H1 (cell line): ENCODE data around the gene VMP1. TPM values are rescaled to one million over a fixed set of nuclear protein-coding genes. Genes with fewer than 3 reads are reported as not detected.

Source experiments
- ASH2L ChIP-seq: fragments of 200-600, 300-600 bp; sonication (generic); IDR thresholded peaks from one replicate; pipeline ENCODE4 v1.7.1; 2017; ENCODE audit warnings: low read length
- CHD1 ChIP-seq: IDR thresholded peaks from 2 replicates; pipeline ENCODE4 v1.6.1; 2012; ENCODE audit warnings: low read depth, low read length, improper control_type of control experiment
- polyA plus RNA-seq, 7 experiments: library from polyadenylated mRNA; depleted of rRNA in 3 of 7; stranded (reverse) in 5 of 7; unstranded in 2 of 7; fragments of >200 nt in 5 of 7; fragments of 200-250 nt in 2 of 7; gene quantifications; 1 replicate in 5 of 7; 2 replicates in 1 of 7; 4 replicates in 1 of 7; pipeline versions ENCODE4 v1.2.1 to v1.2.3, GENCODE V29; 2011 to 2013; ENCODE audit warnings: missing spikeins in 2 of 7, mixed read lengths in 2 of 7
- total RNA-seq: library from RNA; stranded (reverse); fragmentation: NEBNext Ultra II Directional; extraction: Animal tissue kit (Norgen Biotek cat#: 25700); gene quantifications from 2 replicates; pipeline ENCODE4 v1.2.1, GENCODE V29; 2021
- TF ChIP-seq, protein P1 (sequence below): fragments of 300-600 bp; sonication (generic); IDR thresholded peaks from 2 replicates; pipeline ENCODE4 v1.7.1; 2012; ENCODE audit warnings: low read length, moderate library complexity, mild to moderate bottlenecking, inconsistent platforms; ENCODE audit not compliant: insufficient replicate concordance

VMP1 gene
- total and polyA plus RNA-seq, 2 of the 8 experiments (the other 6 are each of a cell fraction or from before 2014, with no cell fraction given) = 45.0 to 92.7 TPM

DNA sequence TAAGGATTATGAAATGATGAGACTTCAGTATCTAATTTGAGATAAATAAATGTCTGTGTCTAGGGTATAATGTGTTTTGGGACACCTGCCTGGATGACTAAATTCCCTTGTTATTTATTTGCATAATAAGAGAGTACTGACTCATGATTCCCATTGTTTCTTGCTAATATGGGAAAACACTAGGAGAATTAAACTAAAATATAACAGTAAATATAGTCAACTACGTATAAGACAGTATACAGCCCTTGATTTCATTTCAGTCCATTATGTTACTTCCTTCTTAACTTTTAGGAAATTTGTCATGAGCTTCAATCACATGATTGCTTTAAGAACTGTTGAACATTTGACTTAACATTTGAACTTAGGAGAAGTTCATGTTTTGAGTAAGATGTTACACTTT lies 62.4 kb downstream of the VMP1 start (continued):
- TF ChIP-seq, protein P1, sequence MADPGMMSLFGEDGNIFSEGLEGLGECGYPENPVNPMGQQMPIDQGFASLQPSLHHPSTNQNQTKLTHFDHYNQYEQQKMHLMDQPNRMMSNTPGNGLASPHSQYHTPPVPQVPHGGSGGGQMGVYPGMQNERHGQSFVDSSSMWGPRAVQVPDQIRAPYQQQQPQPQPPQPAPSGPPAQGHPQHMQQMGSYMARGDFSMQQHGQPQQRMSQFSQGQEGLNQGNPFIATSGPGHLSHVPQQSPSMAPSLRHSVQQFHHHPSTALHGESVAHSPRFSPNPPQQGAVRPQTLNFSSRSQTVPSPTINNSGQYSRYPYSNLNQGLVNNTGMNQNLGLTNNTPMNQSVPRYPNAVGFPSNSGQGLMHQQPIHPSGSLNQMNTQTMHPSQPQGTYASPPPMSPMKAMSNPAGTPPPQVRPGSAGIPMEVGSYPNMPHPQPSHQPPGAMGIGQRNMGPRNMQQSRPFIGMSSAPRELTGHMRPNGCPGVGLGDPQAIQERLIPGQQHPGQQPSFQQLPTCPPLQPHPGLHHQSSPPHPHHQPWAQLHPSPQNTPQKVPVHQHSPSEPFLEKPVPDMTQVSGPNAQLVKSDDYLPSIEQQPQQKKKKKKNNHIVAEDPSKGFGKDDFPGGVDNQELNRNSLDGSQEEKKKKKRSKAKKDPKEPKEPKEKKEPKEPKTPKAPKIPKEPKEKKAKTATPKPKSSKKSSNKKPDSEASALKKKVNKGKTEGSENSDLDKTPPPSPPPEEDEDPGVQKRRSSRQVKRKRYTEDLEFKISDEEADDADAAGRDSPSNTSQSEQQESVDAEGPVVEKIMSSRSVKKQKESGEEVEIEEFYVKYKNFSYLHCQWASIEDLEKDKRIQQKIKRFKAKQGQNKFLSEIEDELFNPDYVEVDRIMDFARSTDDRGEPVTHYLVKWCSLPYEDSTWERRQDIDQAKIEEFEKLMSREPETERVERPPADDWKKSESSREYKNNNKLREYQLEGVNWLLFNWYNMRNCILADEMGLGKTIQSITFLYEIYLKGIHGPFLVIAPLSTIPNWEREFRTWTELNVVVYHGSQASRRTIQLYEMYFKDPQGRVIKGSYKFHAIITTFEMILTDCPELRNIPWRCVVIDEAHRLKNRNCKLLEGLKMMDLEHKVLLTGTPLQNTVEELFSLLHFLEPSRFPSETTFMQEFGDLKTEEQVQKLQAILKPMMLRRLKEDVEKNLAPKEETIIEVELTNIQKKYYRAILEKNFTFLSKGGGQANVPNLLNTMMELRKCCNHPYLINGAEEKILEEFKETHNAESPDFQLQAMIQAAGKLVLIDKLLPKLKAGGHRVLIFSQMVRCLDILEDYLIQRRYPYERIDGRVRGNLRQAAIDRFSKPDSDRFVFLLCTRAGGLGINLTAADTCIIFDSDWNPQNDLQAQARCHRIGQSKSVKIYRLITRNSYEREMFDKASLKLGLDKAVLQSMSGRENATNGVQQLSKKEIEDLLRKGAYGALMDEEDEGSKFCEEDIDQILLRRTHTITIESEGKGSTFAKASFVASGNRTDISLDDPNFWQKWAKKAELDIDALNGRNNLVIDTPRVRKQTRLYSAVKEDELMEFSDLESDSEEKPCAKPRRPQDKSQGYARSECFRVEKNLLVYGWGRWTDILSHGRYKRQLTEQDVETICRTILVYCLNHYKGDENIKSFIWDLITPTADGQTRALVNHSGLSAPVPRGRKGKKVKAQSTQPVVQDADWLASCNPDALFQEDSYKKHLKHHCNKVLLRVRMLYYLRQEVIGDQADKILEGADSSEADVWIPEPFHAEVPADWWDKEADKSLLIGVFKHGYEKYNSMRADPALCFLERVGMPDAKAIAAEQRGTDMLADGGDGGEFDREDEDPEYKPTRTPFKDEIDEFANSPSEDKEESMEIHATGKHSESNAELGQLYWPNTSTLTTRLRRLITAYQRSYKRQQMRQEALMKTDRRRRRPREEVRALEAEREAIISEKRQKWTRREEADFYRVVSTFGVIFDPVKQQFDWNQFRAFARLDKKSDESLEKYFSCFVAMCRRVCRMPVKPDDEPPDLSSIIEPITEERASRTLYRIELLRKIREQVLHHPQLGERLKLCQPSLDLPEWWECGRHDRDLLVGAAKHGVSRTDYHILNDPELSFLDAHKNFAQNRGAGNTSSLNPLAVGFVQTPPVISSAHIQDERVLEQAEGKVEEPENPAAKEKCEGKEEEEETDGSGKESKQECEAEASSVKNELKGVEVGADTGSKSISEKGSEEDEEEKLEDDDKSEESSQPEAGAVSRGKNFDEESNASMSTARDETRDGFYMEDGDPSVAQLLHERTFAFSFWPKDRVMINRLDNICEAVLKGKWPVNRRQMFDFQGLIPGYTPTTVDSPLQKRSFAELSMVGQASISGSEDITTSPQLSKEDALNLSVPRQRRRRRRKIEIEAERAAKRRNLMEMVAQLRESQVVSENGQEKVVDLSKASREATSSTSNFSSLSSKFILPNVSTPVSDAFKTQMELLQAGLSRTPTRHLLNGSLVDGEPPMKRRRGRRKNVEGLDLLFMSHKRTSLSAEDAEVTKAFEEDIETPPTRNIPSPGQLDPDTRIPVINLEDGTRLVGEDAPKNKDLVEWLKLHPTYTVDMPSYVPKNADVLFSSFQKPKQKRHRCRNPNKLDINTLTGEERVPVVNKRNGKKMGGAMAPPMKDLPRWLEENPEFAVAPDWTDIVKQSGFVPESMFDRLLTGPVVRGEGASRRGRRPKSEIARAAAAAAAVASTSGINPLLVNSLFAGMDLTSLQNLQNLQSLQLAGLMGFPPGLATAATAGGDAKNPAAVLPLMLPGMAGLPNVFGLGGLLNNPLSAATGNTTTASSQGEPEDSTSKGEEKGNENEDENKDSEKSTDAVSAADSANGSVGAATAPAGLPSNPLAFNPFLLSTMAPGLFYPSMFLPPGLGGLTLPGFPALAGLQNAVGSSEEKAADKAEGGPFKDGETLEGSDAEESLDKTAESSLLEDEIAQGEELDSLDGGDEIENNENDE = no peak
- no peak for TF ChIP-seq ASH2L
- TF ChIP-seq CHD1 = no peak
